Esophagus muscularis mucosa (tissue), 4 donors: ENCODE results near the gene AHRR. TPM values are rescaled to one million over a fixed set of nuclear protein-coding genes. Genes with fewer than 3 reads are reported as not detected.

Experiments
- DNase-seq: peaks from one replicate; pipeline ENCODE4 v3.0.0-alpha.2; 2017; ENCODE audit errors: extremely low spot score
- H3K27ac ChIP-seq, 4 donors: fragments of 200-600 bp; sonication (generic); replicated peaks in 1 of 4; 1 replicate in 3 of 4; 2 replicates in 1 of 4; pipeline ENCODE4 v1.5.1; 2016 to 2019; ENCODE audit warnings: mild to moderate bottlenecking in 1 of 4
- H3K27me3 ChIP-seq, 4 donors: fragments of 200-600 bp; sonication (generic); one replicate each; pipeline versions ENCODE4 v1.5.1 to v1.6.0; 2016 to 2019
- H3K36me3 ChIP-seq, 4 donors: fragments of 200-600 bp; sonication (generic); one replicate each; pipeline ENCODE4 v1.5.1; 2016 to 2019
- H3K4me1 ChIP-seq, 4 donors: fragments of 200-600 bp; sonication (generic); one replicate each; pipeline ENCODE4 v1.5.1; 2016 to 2019
- H3K4me3 ChIP-seq, 4 donors: fragments of 200-600 bp; sonication (generic); 1 replicate in 2 of 4; 2 replicates in 2 of 4; pipeline ENCODE4 v1.5.1; 2016 to 2019; ENCODE audit warnings: mild to moderate bottlenecking in 4 of 4, moderate library complexity in 1 of 4
- H3K9me3 ChIP-seq, 4 donors: fragments of 200-600 bp; sonication (generic); 1 replicate in 3 of 4; 2 replicates in 1 of 4; pipeline ENCODE4 v1.5.1; 2016 to 2019
- CTCF ChIP-seq, 3 experiments: fragments of 200-600 bp in 2 of 3; fragments of 450-650 bp in 1 of 3; sonication (generic) in 2 of 3; IDR thresholded peaks; one replicate each; pipeline ENCODE4 v1.5.1; 2017 to 2019; ENCODE audit warnings: antibody characterized with exemption in 3 of 3, mild to moderate bottlenecking in 2 of 3, moderate library complexity in 1 of 3
- EP300 ChIP-seq: sonication (generic); formaldehyde crosslinking; IDR thresholded peaks from one replicate; pipeline ENCODE4 v1.6.1; 2017; ENCODE audit warnings: antibody characterized with exemption
- POLR2A ChIP-seq: fragments of 450-650 bp; IDR thresholded peaks from one replicate; pipeline ENCODE4 v1.6.1; 2017; ENCODE audit warnings: antibody characterized with exemption, moderate library complexity, mild to moderate bottlenecking, low read depth
- POLR2AphosphoS5 ChIP-seq, 2 donors: sonication (generic); formaldehyde crosslinking; IDR thresholded peaks; one replicate each; pipeline ENCODE4 v1.6.1; 2017; ENCODE audit warnings: antibody characterized with exemption in 2 of 2
- WGBS: methylation state at CpG from one replicate; pipeline ENCODE4 v1.1.5; 2018; 5-methylcytosine and 5-hydroxymethylcytosine counted together
- intact Hi-C: fragments of 100-400 bp; cut with DNase I; formaldehyde crosslinking; loops from one replicate; pipeline ENCODE4 v1.15.1; 2023
- total RNA-seq, 4 donors: library from RNA; depleted of rRNA; stranded (reverse); fragments of >200 nt; gene quantifications; one replicate each; pipeline versions ENCODE4 v1.1.0 to v1.2.1, GENCODE V29; 2016

AHRR gene
- total RNA-seq, 4 donors from 2014 or later: 0.33 to 5.5 (median 0.86) TPM

- DNase-seq: no peak
- Histone ChIP-seq H3K36me3 (peaks cover 36 to 81% (median 66%) of the 10 kb centered on the region in 4 donors), H3K27ac (no peak overlapping the region), H3K9me3 (no peaks in the 10 kb centered on the region), H3K4me3 (no peak overlapping the region), H3K4me1 (peaks cover 0 to 2% (median 0%) of the 10 kb centered on the region in 4 donors), H3K27me3 (no peaks in the 10 kb centered on the region)
- intact Hi-C loops: no loop called here
- TF ChIP-seq POLR2AphosphoS5 (IDR thresholded peaks at IDR 0.05) (no peak), EP300 (no peak), CTCF (IDR thresholded peaks at IDR 0.05) (no peak), POLR2A (no peak)
- 96% methylated on average over 38 of the region's 63 CpGs for WGBS
Measured at GRCh38 chr5:464843-465590, 143.5 kb downstream of the AHRR start.

- peaks cover 34 to 77% (median 59%) of the 10 kb centered on the region in 4 donors for H3K36me3 ChIP-seq
- TF ChIP-seq CTCF (IDR thresholded peaks at IDR 0.05) (no peak), EP300 (no peak), POLR2AphosphoS5 (IDR thresholded peaks at IDR 0.05) (no peak), POLR2A (no peak)
- intact Hi-C loops: no loop called here
- H3K27me3 ChIP-seq: no peaks in the 10 kb centered on the region
- no peaks in the 10 kb centered on the region for H3K9me3 ChIP-seq
- H3K4me1 ChIP-seq: peaks cover 0 to 6% (median 1%) of the 10 kb centered on the region in 4 donors
- no peak overlapping the region for H3K27ac ChIP-seq
- no peak overlapping the region for H3K4me3 ChIP-seq
- 93% methylated on average over 7 of the region's 29 CpGs for WGBS
- no peak for DNase-seq
Measured at GRCh38 chr5:465591-466403, 144.3 kb downstream of the AHRR start.

GRCh38 chr5:466661-467310, 145.3 kb downstream of the AHRR start:
- no peaks in the 10 kb centered on the region for H3K27me3 ChIP-seq
- no peak for DNase-seq
- WGBS: 86% methylated on average over 28 of the region's 30 CpGs
- intact Hi-C loops: no loop called here
- peaks cover 6 to 16% (median 10%) of the 10 kb centered on the region in 4 donors for H3K4me1 ChIP-seq
- H3K9me3 ChIP-seq: no peaks in the 10 kb centered on the region
- H3K27ac ChIP-seq: no peak overlapping the region
- peaks cover 33 to 74% (median 52%) of the 10 kb centered on the region in 4 donors for H3K36me3 ChIP-seq
- H3K4me3 ChIP-seq: no peak overlapping the region
- TF ChIP-seq POLR2A (no peak), CTCF (IDR thresholded peaks at IDR 0.05) (no peak), EP300 (no peak), POLR2AphosphoS5 (IDR thresholded peaks at IDR 0.05) (no peak)

- DNase-seq: no peak
- intact Hi-C loops: no loop called here
- TF ChIP-seq POLR2AphosphoS5 (IDR thresholded peaks at IDR 0.05) (no peak), POLR2A (no peak), CTCF (IDR thresholded peaks at IDR 0.05) (no peak), EP300 (no peak)
- WGBS: 84% methylated on average over 5 of the region's 6 CpGs
- H3K27me3 ChIP-seq: no peaks in the 10 kb centered on the region
- H3K36me3 ChIP-seq: peaks cover 21 to 57% (median 37%) of the 10 kb centered on the region in 4 donors
- no peak overlapping the region for H3K4me3 ChIP-seq
- no peak overlapping the region for H3K27ac ChIP-seq
- H3K4me1 ChIP-seq: peaks cover 15 to 24% (median 21%) of the 10 kb centered on the region in 4 donors
- H3K9me3 ChIP-seq: no peaks in the 10 kb centered on the region
Measured at GRCh38 chr5:468401-468800, 146.9 kb downstream of the AHRR start.
